ENCODE results near the gene OTOP3.

The OTOP3 gene

GRCh38 chr17:74943808-74944522 lies 8.3 kb downstream of the OTOP3 start:
- DNase-seq, result no peak

- no peak for DNase-seq
Measured at GRCh38 chr17:74945543-74945942, 9.8 kb downstream of the OTOP3 start.

- no peak for DNase-seq
Measured at GRCh38 chr17:74946641-74947040, 10.9 kb downstream of the OTOP3 start.

GRCh38 chr17:74947041-74947754 lies 11.5 kb downstream of the OTOP3 start:
- no peak for DNase-seq

- no peak for DNase-seq
Measured at GRCh38 chr17:74949455-74950115, 13.9 kb downstream of the OTOP3 start.

GRCh38 chr17:74950207-74950606 lies 14.5 kb downstream of the OTOP3 start:
- no peak for DNase-seq

GRCh38 chr17:74951065-74951464 lies 15.4 kb downstream of the OTOP3 start:
- no peak for DNase-seq

GRCh38 chr17:74951680-74952421 lies 16.2 kb downstream of the OTOP3 start:
- DNase-seq, result no peak

GRCh38 chr17:74952431-74953133 lies 16.9 kb downstream of the OTOP3 start:
- no peak for DNase-seq

- no peak for DNase-seq
Measured at GRCh38 chr17:74953134-74953687, 17.5 kb downstream of the OTOP3 start.

GRCh38 chr17:74954115-74954514 lies 18.4 kb downstream of the OTOP3 start:
- no peak for DNase-seq

GRCh38 chr17:74954665-74955421 lies 19.1 kb downstream of the OTOP3 start:
- DNase-seq, result no peak

- no peak for DNase-seq
Measured at GRCh38 chr17:74956093-74956492, 20.4 kb downstream of the OTOP3 start.

GRCh38 chr17:74957935-74958740 lies 22.4 kb downstream of the OTOP3 start:
- peak; percentile 75 for DNase-seq

- no peak for DNase-seq
Measured at GRCh38 chr17:74959826-74960515, 24.3 kb downstream of the OTOP3 start.

GRCh38 chr17:74960570-74961342 lies 25.1 kb downstream of the OTOP3 start:
- DNase-seq, result peak; percentile 22

GRCh38 chr17:74961657-74962350 lies 26.1 kb downstream of the OTOP3 start:
- peak; percentile 82 for DNase-seq

- no peak for DNase-seq
Measured at GRCh38 chr17:74962622-74963394, 27.1 kb downstream of the OTOP3 start.
